Activated T-helper 1 cell treated with Interleukin-2 at 50 U/mL for 16 hours (primary cell): ENCODE data around the gene CRYAB.
A peak's percentile ranks its signal among the peaks of the same experiment; 100 is the strongest.
"Not testable (repeated sequence)": the region's sequence is repeated elsewhere in the genome, so short reads cannot be mapped to it uniquely, and the experiment has no call there.

Experiments used
- DNase-seq: peaks from one replicate; pipeline ENCODE4 v3.0.0-alpha.2; 2020; ENCODE audit warnings: low read depth

The CRYAB gene

GRCh38 chr11:111933176-111933575 is 21.6 kb upstream of the CRYAB start:
- not testable (repeated sequence) for DNase-seq

GRCh38 chr11:111932611-111932950 is 21.0 kb upstream of the CRYAB start:
- no peak for DNase-seq

GRCh38 chr11:111930472-111930871 is 18.9 kb upstream of the CRYAB start:
- DNase-seq, result no peak

- peak; percentile 95 for DNase-seq
Measured at GRCh38 chr11:111926505-111927391, 15.2 kb upstream of the CRYAB start.

- no peak for DNase-seq
Measured at GRCh38 chr11:111925953-111926352, 14.4 kb upstream of the CRYAB start.

- no peak for DNase-seq
Measured at GRCh38 chr11:111923951-111924350, 12.4 kb upstream of the CRYAB start.

- no peak for DNase-seq
Measured at GRCh38 chr11:111923351-111923788, 11.8 kb upstream of the CRYAB start.

GRCh38 chr11:111922803-111923202 is 11.2 kb upstream of the CRYAB start:
- DNase-seq, result no peak

- DNase-seq, result no peak
Measured at GRCh38 chr11:111921541-111922230, 10.1 kb upstream of the CRYAB start.

GRCh38 chr11:111920908-111921307 is 9.3 kb upstream of the CRYAB start:
- no peak for DNase-seq

- DNase-seq, result no peak
Measured at GRCh38 chr11:111918390-111919256, 7.1 kb upstream of the CRYAB start, which contains the start of gene C11orf52. C11orf52 (plus strand) TSS chr11:111918913; CDS start chr11:111918973, 60 bp downstream.

- no peak for DNase-seq
Measured at GRCh38 chr11:111917788-111918187, 6.2 kb upstream of the CRYAB start.

GRCh38 chr11:111917312-111917711 is 5.7 kb upstream of the CRYAB start:
- DNase-seq, result no peak

- DNase-seq, result no peak
Measured at GRCh38 chr11:111916768-111917167, 5.2 kb upstream of the CRYAB start.

GRCh38 chr11:111913997-111914396 is 2.4 kb upstream of the CRYAB start:
- no peak for DNase-seq

- DNase-seq, result no peak
Measured at GRCh38 chr11:111913031-111913861, 1.7 kb upstream of the CRYAB start.

GRCh38 chr11:111912535-111912934 is 965 bp upstream of the CRYAB start, which contains the start of gene HSPB2:
HSPB2 (plus strand) TSS chr11:111912734; CDS start chr11:111912830, 96 bp downstream.
- no peak for DNase-seq

- DNase-seq, result no peak
Measured at GRCh38 chr11:111910676-111911562, 651 bp downstream of the CRYAB start.

- no peak for DNase-seq
Measured at GRCh38 chr11:111909378-111909777, 2.2 kb downstream of the CRYAB start.

GRCh38 chr11:111908639-111909305 is 2.8 kb downstream of the CRYAB start:
- DNase-seq, result no peak
